Mucosa of stomach (tissue), 1 donor: ENCODE data around the gene AFP.

Experiments used
- H3K27me3 ChIP-seq: one replicate; pipeline ENCODE4 v1.7.0; 2013; ENCODE audit warnings: mild to moderate bottlenecking, low read length; ENCODE audit not compliant: control insufficient read depth, insufficient read depth
- H3K36me3 ChIP-seq: one replicate; pipeline ENCODE4 v1.7.0; 2013; ENCODE audit warnings: low read length; ENCODE audit not compliant: control insufficient read depth, insufficient read depth
- H3K4me1 ChIP-seq: one replicate; pipeline ENCODE4 v1.7.0; 2013; ENCODE audit warnings: mild to moderate bottlenecking, low read length; ENCODE audit not compliant: control insufficient read depth, insufficient read depth
- H3K4me3 ChIP-seq: one replicate; pipeline ENCODE4 v1.7.0; 2013; ENCODE audit warnings: low read length
- H3K9ac ChIP-seq: one replicate; pipeline ENCODE4 v1.7.0; 2013; ENCODE audit warnings: mild to moderate bottlenecking, low read length, moderate library complexity
- H3K9me3 ChIP-seq: one replicate; pipeline ENCODE4 v1.7.0; 2013; ENCODE audit warnings: mild to moderate bottlenecking, low read length, moderate library complexity; ENCODE audit not compliant: control insufficient read depth
- donor health status: Pancreatic carcinoma.

Gene AFP

DNA sequence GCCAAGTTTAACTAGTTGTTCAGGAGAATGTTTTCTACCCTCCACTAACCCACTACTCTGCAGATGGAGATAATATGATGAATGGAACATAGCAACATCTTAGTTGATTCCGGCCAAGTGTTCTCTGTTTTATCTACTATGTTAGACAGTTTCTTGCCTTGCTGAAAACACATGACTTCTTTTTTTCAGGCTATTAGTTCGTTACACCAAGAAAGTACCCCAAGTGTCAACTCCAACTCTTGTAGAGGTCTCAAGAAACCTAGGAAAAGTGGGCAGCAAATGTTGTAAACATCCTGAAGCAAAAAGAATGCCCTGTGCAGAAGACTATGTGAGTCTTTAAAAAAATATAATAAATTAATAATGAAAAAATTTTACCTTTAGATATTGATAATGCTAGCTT lies 18.7 kb upstream of the AFP start:
- H3K36me3 ChIP-seq = no peaks in the 10 kb centered on the region

DNA sequence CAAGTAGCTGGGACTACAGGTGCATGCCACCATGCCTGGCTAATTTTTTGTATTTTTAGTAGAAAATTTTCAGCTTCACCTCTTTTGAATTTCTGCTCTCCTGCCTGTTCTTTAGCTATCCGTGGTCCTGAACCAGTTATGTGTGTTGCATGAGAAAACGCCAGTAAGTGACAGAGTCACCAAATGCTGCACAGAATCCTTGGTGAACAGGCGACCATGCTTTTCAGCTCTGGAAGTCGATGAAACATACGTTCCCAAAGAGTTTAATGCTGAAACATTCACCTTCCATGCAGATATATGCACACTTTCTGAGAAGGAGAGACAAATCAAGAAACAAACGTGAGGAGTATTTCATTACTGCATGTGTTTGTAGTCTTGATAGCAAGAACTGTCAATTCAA lies 18.0 kb upstream of the AFP start:
- Histone ChIP-seq H3K4me3 (no peak overlapping the region), H3K36me3 (no peaks in the 10 kb centered on the region), H3K9ac (no peak overlapping the region)

More for the DNA sequence above, 18.7 kb upstream of the AFP start:
- Histone ChIP-seq H3K27me3 (no peaks in the 10 kb centered on the region), H3K4me3 (no peak overlapping the region), H3K9me3 (no peaks in the 10 kb centered on the region), H3K9ac (no peak overlapping the region), H3K4me1 (no peaks in the 10 kb centered on the region)

DNA sequence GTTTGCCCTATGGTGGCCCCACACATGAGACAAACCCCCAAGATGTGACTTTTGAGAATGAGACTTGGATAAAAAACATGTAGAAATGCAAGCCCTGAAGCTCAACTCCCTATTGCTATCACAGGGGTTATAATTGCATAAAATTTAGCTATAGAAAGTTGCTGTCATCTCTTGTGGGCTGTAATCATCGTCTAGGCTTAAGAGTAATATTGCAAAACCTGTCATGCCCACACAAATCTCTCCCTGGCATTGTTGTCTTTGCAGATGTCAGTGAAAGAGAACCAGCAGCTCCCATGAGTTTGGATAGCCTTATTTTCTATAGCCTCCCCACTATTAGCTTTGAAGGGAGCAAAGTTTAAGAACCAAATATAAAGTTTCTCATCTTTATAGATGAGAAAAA lies 17.3 kb upstream of the AFP start:
- Histone ChIP-seq H3K4me1 (no peaks in the 10 kb centered on the region), H3K9me3 (no peaks in the 10 kb centered on the region), H3K9ac (no peak overlapping the region), H3K36me3 (no peaks in the 10 kb centered on the region), H3K4me3 (no peak overlapping the region), H3K27me3 (no peaks in the 10 kb centered on the region)

More for the DNA sequence above, 18.0 kb upstream of the AFP start:
- no peaks in the 10 kb centered on the region for H3K9me3 ChIP-seq
- H3K27me3 ChIP-seq = no peaks in the 10 kb centered on the region
- H3K4me1 ChIP-seq = no peaks in the 10 kb centered on the region

DNA sequence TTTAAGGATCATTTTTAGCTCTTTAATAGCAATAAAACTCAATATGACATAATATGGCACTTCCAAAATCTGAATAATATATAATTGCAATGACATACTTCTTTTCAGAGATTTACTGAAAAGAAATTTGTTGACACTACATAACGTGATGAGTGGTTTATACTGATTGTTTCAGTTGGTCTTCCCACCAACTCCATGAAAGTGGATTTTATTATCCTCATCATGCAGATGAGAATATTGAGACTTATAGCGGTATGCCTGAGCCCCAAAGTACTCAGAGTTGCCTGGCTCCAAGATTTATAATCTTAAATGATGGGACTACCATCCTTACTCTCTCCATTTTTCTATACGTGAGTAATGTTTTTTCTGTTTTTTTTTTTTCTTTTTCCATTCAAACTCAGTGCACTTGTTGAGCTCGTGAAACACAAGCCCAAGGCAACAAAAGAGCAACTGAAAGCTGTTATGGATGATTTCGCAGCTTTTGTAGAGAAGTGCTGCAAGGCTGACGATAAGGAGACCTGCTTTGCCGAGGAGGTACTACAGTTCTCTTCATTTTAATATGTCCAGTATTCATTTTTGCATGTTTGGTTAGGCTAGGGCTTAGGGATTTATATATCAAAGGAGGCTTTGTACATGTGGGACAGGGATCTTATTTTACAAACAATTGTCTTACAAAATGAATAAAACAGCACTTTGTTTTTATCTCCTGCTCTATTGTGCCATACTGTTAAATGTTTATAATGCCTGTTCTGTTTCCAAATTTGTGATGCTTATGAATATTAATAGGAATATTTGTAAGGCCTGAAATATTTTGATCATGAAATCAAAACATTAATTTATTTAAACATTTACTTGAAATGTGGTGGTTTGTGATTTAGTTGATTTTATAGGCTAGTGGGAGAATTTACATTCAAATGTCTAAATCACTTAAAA lies 16.6 kb upstream of the AFP start:
- no peaks in the 10 kb centered on the region for H3K27me3 ChIP-seq
- H3K4me3 ChIP-seq = no peak overlapping the region
- H3K4me1 ChIP-seq = no peaks in the 10 kb centered on the region
- no peaks in the 10 kb centered on the region for H3K36me3 ChIP-seq
- H3K9ac ChIP-seq = no peak overlapping the region
- no peaks in the 10 kb centered on the region for H3K9me3 ChIP-seq

DNA sequence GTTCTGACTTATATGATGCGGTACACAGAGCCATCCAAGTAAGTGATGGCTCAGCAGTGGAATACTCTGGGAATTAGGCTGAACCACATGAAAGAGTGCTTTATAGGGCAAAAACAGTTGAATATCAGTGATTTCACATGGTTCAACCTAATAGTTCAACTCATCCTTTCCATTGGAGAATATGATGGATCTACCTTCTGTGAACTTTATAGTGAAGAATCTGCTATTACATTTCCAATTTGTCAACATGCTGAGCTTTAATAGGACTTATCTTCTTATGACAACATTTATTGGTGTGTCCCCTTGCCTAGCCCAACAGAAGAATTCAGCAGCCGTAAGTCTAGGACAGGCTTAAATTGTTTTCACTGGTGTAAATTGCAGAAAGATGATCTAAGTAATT lies 15.4 kb upstream of the AFP start:
- Histone ChIP-seq H3K9me3 (no peaks in the 10 kb centered on the region), H3K4me3 (no peak overlapping the region), H3K27me3 (no peaks in the 10 kb centered on the region), H3K9ac (no peak overlapping the region), H3K36me3 (no peaks in the 10 kb centered on the region), H3K4me1 (no peaks in the 10 kb centered on the region)

DNA sequence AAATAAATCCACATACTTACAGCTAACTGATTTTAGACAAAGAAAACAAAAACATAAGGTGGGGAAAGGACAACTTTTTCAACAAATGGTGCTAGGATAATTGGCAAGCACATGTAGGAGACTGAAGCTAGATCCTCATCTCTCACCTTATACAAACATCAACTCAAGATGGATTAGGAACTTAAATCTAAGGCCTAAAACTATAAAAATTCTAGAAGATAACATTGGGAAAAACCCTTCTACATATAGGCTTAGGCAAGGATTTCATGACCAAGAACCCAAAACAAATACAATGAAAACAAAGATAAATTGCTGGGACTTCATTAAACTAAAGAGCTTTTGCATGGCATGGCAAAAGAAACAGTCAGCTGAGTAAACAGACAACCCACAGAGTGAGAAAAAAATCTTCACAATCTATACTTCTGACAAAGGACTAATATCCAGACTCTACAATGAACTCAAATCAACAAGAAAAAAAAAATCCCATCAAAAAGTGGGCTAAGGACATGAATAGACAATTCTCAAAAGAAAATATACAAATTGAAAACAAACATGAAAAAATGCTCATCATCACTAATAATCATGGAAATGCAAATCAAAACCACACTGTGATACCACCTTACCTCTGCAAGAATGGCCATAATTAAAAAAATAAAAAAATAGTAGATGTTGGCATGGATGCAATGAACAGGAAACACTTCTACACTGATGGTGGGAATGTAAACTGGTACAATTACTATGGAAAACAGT lies 14.1 kb upstream of the AFP start:
- Histone ChIP-seq H3K36me3 (no peaks in the 10 kb centered on the region), H3K4me3 (no peak overlapping the region), H3K9ac (no peak overlapping the region), H3K9me3 (no peaks in the 10 kb centered on the region), H3K27me3 (no peaks in the 10 kb centered on the region), H3K4me1 (no peaks in the 10 kb centered on the region)

DNA sequence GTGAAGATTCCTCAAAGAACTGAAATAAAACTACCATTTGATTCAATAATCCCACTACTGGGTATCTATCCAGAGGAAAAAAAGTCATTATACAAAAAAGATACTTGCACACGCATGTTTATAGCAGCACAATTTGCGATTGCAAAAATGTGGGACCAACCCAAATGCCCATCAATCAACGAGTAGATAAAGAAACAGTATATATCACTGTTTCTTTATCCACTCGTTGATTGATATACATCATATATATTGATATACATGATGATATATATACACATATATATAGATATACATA lies 13.6 kb upstream of the AFP start:
- Histone ChIP-seq H3K4me3 (no peak overlapping the region), H3K27me3 (no peaks in the 10 kb centered on the region), H3K36me3 (no peaks in the 10 kb centered on the region), H3K9ac (no peak overlapping the region), H3K4me1 (no peaks in the 10 kb centered on the region), H3K9me3 (no peaks in the 10 kb centered on the region)

DNA sequence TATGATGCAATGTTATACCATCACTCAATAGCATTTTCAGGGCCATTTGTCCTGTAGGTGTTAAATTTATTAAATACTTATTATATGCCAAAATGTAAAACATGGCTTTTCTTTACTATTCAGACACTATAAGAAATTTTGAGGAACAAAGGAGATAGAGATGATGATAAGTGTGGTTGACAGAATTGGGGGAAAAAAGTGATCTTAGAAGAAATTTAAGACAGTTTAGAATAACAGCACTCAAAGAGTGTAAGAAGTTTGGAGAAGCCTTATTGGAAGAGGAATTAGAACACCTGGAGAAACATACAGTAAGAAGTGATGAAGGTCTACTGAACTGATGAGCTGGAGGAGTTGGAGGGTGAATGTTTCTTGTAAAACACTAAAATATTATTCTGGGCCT lies 12.8 kb upstream of the AFP start:
- Histone ChIP-seq H3K9ac (no peak overlapping the region), H3K27me3 (no peaks in the 10 kb centered on the region), H3K4me3 (no peak overlapping the region), H3K9me3 (no peaks in the 10 kb centered on the region), H3K36me3 (no peaks in the 10 kb centered on the region), H3K4me1 (no peaks in the 10 kb centered on the region)

DNA sequence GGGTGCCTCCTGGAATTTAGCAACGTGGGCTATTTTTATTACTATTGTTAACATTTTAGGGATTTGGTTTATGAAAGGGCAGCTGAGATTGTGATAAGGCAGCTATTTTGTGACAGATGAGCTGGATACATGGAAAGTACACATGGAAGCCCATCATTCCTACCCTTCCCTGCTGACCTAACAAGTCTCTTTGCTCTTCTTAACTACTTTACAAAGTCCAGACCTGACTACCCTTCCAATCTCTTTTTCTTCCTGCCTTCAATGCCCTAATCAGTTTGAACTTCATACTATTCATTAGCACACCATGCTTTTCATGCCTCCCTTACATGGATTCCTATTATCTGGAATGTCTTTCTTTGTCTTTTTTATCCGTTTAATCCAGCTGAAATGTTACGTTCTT lies 9.4 kb upstream of the AFP start:
- Histone ChIP-seq H3K36me3 (no peaks in the 10 kb centered on the region), H3K9ac (no peak overlapping the region), H3K4me3 (no peak overlapping the region), H3K27me3 (no peaks in the 10 kb centered on the region), H3K4me1 (no peaks in the 10 kb centered on the region), H3K9me3 (no peaks in the 10 kb centered on the region)

DNA sequence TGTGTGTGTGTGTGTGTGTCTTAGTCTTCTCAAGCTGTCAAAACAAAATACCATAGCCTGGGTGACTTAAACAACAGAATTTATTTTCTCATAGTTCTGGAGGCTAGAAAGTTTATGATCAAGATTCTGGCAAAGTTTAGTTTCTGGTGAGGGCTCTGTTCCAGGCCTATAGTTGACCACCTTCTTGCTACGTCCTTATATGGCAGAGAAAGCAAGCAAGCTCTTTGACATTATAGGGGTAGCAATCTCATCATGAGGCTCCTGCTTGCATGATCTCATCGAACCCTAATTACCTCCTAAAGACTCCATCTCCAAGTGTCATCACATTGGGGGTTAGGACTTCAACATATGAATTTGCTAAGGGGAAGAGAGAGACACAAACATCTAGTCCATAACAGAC lies 6.9 kb upstream of the AFP start:
- H3K36me3 ChIP-seq = no peaks in the 10 kb centered on the region
- no peaks in the 10 kb centered on the region for H3K9me3 ChIP-seq
- H3K4me1 ChIP-seq = peaks cover 11% of the 10 kb centered on the region

DNA sequence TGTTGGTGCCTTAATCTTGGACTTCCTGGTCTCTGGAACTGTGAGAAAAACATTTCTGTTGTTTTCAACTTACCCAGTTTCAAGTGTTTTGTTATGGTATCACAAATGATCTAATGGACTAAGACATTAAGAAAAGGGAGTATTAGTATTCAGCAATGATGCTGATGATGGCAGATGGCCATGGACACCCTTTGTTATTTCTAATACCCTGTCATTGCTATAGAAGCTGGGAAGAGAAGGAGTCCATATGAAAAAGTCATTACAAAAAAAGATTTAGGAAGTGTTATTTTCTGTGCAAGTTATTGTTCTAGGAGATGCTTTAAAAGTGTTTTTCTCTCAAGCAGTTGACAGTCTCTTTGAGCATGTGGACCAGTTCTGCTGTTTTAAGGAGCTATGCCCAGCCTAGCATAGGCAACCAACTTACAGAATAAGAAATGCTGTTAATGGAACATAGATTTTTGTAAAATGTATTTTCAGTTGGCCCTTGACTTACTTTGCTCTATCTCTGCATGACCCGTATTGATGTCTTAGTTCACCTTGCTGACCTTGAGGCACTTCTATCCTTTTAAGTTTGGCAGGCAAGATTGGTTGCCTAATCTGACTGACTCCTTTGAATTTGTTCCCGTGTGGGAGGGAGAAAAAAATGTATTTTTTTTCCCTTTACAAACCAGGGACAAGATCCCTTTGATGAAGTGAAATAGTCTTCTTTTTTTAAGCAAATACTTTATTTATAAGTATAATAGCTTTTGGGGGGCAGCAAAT lies 6.0 kb upstream of the AFP start:
- Histone ChIP-seq H3K36me3 (no peaks in the 10 kb centered on the region), H3K9ac (no peak overlapping the region), H3K4me3 (no peak overlapping the region), H3K4me1 (peaks cover 11% of the 10 kb centered on the region), H3K27me3 (no peaks in the 10 kb centered on the region), H3K9me3 (no peaks in the 10 kb centered on the region)

More for the DNA sequence above, 6.9 kb upstream of the AFP start:
- Histone ChIP-seq H3K9ac (no peak overlapping the region), H3K27me3 (no peaks in the 10 kb centered on the region), H3K4me3 (no peak overlapping the region)

DNA sequence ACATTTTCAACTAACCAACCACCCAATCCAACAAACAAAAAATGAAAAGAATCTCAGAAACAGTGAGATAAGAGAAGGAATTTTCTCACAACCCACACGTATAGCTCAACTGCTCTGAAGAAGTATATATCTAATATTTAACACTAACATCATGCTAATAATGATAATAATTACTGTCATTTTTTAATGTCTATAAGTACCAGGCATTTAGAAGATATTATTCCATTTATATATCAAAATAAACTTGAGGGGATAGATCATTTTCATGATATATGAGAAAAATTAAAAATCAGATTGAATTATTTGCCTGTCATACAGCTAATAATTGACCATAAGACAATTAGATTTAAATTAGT lies 4.2 kb upstream of the AFP start:
- H3K4me3 ChIP-seq = no peak overlapping the region
- H3K9me3 ChIP-seq = no peaks in the 10 kb centered on the region
- no peaks in the 10 kb centered on the region for H3K27me3 ChIP-seq
- H3K9ac ChIP-seq = no peak overlapping the region
- peaks cover 11% of the 10 kb centered on the region for H3K4me1 ChIP-seq
- no peaks in the 10 kb centered on the region for H3K36me3 ChIP-seq
